Cardiac muscle cell (in vitro differentiated cells and primary cell): Measurements from ENCODE around the gene SDF2L1. TPM values are rescaled to one million over a fixed set of nuclear protein-coding genes. Genes with fewer than 3 reads are reported as not detected.
"Not testable (repeated sequence)": the region's sequence is repeated elsewhere in the genome, so short reads cannot be mapped to it uniquely, and the experiment has no call there.

Experiments used
- DNase-seq, 2 donors: peaks; one replicate each; pipeline versions ENCODE4 v3.0.0 to v3.0.0-alpha.2; 2010 to 2017; ENCODE audit warnings: low read depth in 1 of 2, low spot score in 1 of 2
- H3K27ac ChIP-seq: fragments of 200-600 bp; sonication (generic); 2 replicates; pipeline ENCODE4 v1.5.1; 2016
- H3K27me3 ChIP-seq: fragments of 200-600 bp; sonication (generic); 2 replicates; pipeline ENCODE4 v1.6.0; 2016; ENCODE audit warnings: control low read depth
- H3K36me3 ChIP-seq: fragments of 200-600 bp; sonication (generic); 2 replicates; pipeline ENCODE4 v1.5.1; 2016; ENCODE audit warnings: control low read depth
- H3K4me1 ChIP-seq: fragments of 200-600 bp; sonication (generic); 2 replicates; pipeline ENCODE4 v1.8.1; 2017; ENCODE audit warnings: low read depth, mild to moderate bottlenecking, mixed run types
- H3K4me3 ChIP-seq: fragments of 200-600 bp; sonication (generic); 2 replicates; pipeline ENCODE4 v1.5.1; 2016; ENCODE audit warnings: mild to moderate bottlenecking
- H3K9me3 ChIP-seq: fragments of 200-600 bp; sonication (generic); 2 replicates; pipeline ENCODE4 v1.5.1; 2017; ENCODE audit warnings: low read depth, mild to moderate bottlenecking, control low read depth
- polyA plus RNA-seq: library from polyadenylated mRNA; unstranded; fragments of >200 nt; fragmentation: Nextera tagmentation; extraction: Ambion mirVana; gene quantifications from 2 replicates; pipeline ENCODE4 v1.2.1, GENCODE V29; 2016
- total RNA-seq: library from RNA; depleted of rRNA; stranded (reverse); fragments of >200 nt; gene quantifications from 2 replicates; pipeline ENCODE4 v1.2.3, GENCODE V29; 2016
- TF ChIP-seq, protein P1 (sequence below): IDR thresholded peaks from 2 replicates; pipeline ENCODE4 v1.5.1; 2012; ENCODE audit warnings: low read depth, mild to moderate bottlenecking, low read length

The SDF2L1 gene
- total and polyA plus RNA-seq, 2 experiments from 2014 or later: 26.8 to 127 TPM

- Histone ChIP-seq H3K9me3 (no peaks in the 10 kb centered on the region), H3K4me1 (no peaks in the 10 kb centered on the region), H3K27me3 (no peaks in the 10 kb centered on the region), H3K27ac (no peak overlapping the region), H3K36me3 (no peaks in the 10 kb centered on the region), H3K4me3 (no peak overlapping the region)
- TF ChIP-seq, protein P1, sequence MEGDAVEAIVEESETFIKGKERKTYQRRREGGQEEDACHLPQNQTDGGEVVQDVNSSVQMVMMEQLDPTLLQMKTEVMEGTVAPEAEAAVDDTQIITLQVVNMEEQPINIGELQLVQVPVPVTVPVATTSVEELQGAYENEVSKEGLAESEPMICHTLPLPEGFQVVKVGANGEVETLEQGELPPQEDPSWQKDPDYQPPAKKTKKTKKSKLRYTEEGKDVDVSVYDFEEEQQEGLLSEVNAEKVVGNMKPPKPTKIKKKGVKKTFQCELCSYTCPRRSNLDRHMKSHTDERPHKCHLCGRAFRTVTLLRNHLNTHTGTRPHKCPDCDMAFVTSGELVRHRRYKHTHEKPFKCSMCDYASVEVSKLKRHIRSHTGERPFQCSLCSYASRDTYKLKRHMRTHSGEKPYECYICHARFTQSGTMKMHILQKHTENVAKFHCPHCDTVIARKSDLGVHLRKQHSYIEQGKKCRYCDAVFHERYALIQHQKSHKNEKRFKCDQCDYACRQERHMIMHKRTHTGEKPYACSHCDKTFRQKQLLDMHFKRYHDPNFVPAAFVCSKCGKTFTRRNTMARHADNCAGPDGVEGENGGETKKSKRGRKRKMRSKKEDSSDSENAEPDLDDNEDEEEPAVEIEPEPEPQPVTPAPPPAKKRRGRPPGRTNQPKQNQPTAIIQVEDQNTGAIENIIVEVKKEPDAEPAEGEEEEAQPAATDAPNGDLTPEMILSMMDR: no peak
- no peak for DNase-seq
Observed at GRCh38 chr22:21640810-21641209, 1.3 kb upstream of the SDF2L1 start.

- peak; percentile 64 to 68 for DNase-seq
- TF ChIP-seq, protein P1: peak; percentile 62
Observed at GRCh38 chr22:21641417-21641788, 699 bp upstream of the SDF2L1 start.

DNA sequence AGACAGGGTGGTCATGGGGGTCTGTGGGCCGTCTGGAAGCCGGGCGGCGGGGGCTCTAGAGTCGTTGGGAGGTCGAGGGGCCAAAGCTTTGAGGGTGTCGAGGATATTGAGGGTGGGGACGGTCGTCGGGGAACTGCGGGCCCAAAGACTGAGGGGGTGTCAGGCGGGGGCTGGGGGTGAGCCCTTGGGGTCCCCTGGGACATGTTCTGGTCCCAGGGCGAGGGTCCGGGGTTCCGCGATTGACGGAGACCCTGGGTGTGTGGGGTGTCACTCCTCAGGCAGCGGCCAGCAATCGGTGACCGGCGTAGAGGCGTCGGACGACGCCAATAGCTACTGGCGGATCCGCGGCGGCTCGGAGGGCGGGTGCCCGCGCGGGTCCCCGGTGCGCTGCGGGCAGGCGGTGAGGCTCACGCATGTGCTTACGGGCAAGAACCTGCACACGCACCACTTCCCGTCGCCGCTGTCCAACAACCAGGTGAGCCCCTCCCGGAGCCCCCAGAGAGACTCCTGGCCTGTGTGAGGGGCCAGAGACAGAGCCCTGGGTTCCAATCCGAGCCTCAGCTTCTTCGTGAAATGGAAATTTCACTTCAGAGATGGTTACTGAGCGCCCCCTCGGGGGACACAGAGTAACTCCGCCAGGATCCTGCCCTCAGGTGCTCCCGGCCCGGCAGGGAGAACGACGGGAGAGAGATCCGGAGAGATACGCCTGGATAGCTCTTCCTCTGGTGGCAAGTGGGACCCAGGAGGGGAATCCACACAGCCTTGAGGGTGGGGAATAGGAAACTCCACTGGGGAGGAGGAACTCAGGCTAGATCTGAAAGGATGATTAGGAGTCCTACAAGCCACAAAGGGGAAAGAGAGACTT is 714 bp downstream of the SDF2L1 start:
- H3K9me3 ChIP-seq: no peaks in the 10 kb centered on the region
- no peaks in the 10 kb centered on the region for H3K27me3 ChIP-seq
- no peaks in the 10 kb centered on the region for H3K4me1 ChIP-seq
- peak overlapping the region; percentile 55 for H3K4me3 ChIP-seq
- H3K36me3 ChIP-seq: no peaks in the 10 kb centered on the region
- H3K27ac ChIP-seq: peak overlapping the region; percentile 90
- peak; percentile 44 to 61 for DNase-seq
- TF ChIP-seq, protein P1: peak; percentile 60

More at GRCh38 chr22:21641417-21641788, 699 bp upstream of the SDF2L1 start:
- no peaks in the 10 kb centered on the region for H3K36me3 ChIP-seq
- H3K4me3 ChIP-seq: peak overlapping the region; percentile 55
- no peaks in the 10 kb centered on the region for H3K27me3 ChIP-seq
- H3K9me3 ChIP-seq: no peaks in the 10 kb centered on the region
- H3K4me1 ChIP-seq: no peaks in the 10 kb centered on the region
- peak overlapping the region; percentile 90 for H3K27ac ChIP-seq

DNA sequence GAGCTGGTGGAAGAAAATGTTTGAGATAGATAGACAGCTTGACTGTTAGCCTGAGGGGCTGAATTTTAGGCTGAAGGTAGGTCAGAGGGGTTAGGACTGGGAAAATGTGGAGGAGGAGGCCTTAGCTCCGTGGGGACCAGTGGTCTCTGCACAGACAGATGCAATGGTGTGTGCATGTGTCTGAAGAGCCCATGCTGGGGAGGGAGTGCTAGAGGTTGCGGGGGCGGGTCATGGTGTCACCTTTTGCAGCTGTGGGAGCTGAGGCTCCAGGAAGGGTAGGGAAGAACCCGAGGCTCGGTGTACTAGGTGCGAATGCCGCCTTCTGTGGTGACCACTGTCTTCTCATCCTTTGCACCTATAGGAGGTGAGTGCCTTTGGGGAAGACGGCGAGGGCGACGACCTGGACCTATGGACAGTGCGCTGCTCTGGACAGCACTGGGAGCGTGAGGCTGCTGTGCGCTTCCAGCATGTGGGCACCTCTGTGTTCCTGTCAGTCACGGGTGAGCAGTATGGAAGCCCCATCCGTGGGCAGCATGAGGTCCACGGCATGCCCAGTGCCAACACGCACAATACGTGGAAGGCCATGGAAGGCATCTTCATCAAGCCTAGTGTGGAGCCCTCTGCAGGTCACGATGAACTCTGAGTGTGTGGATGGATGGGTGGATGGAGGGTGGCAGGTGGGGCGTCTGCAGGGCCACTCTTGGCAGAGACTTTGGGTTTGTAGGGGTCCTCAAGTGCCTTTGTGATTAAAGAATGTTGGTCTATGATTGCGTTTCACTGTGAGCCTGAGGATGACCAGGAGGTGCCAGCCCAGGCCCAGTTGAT is 1.6 kb downstream of the SDF2L1 start:
- TF ChIP-seq, protein P1: peak; percentile 14
- Histone ChIP-seq H3K27ac (no peak overlapping the region), H3K4me1 (no peaks in the 10 kb centered on the region), H3K9me3 (no peaks in the 10 kb centered on the region), H3K27me3 (no peaks in the 10 kb centered on the region), H3K36me3 (no peaks in the 10 kb centered on the region), H3K4me3 (no peak overlapping the region)
- DNase-seq: no peak

GRCh38 chr22:21645513-21645912 is 3.4 kb downstream of the SDF2L1 start:
- not testable (repeated sequence) for H3K4me3 ChIP-seq, H3K36me3 ChIP-seq, H3K9me3 ChIP-seq, H3K27me3 ChIP-seq, H3K27ac ChIP-seq, DNase-seq, H3K4me1 ChIP-seq
